ENCODE measurements around the gene MYH3. TPM values are rescaled to one million over a fixed set of nuclear protein-coding genes. Genes with fewer than 3 reads are reported as not detected.

MYH3 gene
- total RNA-seq, 2 experiments from 2014 or later, result 1.8 to 4.1 TPM

- Mint-ChIP-seq H3K9me3 (no peaks in the 10 kb centered on the region), H3K27ac (no peak overlapping the region), H3K4me3 (no peak overlapping the region), H3K36me3 (ENCODE audit: low read depth) (peaks cover 2% of the 10 kb centered on the region), H3K27me3 (no peaks in the 10 kb centered on the region), H3K4me1 (ENCODE audit: low read depth) (peaks cover 12% of the 10 kb centered on the region)
- DNase-seq, result no peak
- TF ChIP-seq CTCF (IDR thresholded peaks at IDR 0.05), result no peak
- intact Hi-C loops (cut with micrococcal nuclease), result no loop called here
- POLR2A ChIA-PET, result no interaction called here
- CTCF ChIA-PET, result interaction anchor here (1.0 to 2.0 kb wide), 2 partner anchors 11 to 41 kb away, joined by 3 to 7 read pairs; no protein-coding TSS in a partner anchor
- ATAC-seq, result no peak
These were observed 770 bp upstream of the MYH3 start for GRCh38 chr17:10657879-10658278.

GRCh38 chr17:10653987-10654386 is 3.1 kb downstream of the MYH3 start:
- intact Hi-C loops (cut with micrococcal nuclease), result no loop called here
- ATAC-seq, result no peak
- CTCF ChIA-PET, result interaction anchor here (1.1 to 1.8 kb wide), 2 partner anchors 23 to 83 kb away, joined by 3 to 5 read pairs; no protein-coding TSS in a partner anchor
- Mint-ChIP-seq H3K27me3 (no peaks in the 10 kb centered on the region), H3K9me3 (no peaks in the 10 kb centered on the region), H3K4me3 (no peak overlapping the region), H3K27ac (peak overlapping the region; percentile 26), H3K4me1 (ENCODE audit: low read depth) (peaks cover 16% of the 10 kb centered on the region), H3K36me3 (ENCODE audit: low read depth) (peaks cover 2% of the 10 kb centered on the region)
- TF ChIP-seq CTCF (IDR thresholded peaks at IDR 0.05), result no peak
- no peak for DNase-seq
- POLR2A ChIA-PET, result no interaction called here

GRCh38 chr17:10652984-10653659 is 4.0 kb downstream of the MYH3 start:
- peak; percentile 62 for DNase-seq
- H3K4me1 Mint-ChIP-seq (ENCODE audit: low read depth), result peaks cover 16% of the 10 kb centered on the region
- peaks cover 2% of the 10 kb centered on the region for H3K36me3 Mint-ChIP-seq (ENCODE audit: low read depth)
- peak; percentile 86 for ATAC-seq
- intact Hi-C loops (cut with micrococcal nuclease), result no loop called here
- H3K4me3 Mint-ChIP-seq, result no peak overlapping the region
- CTCF ChIA-PET, result interaction anchor here (1.1 to 1.8 kb wide), 2 partner anchors 23 to 84 kb away, joined by 3 to 5 read pairs; no protein-coding TSS in a partner anchor
- no peaks in the 10 kb centered on the region for H3K27me3 Mint-ChIP-seq
- peak overlapping the region; percentile 71 for H3K27ac Mint-ChIP-seq
- POLR2A ChIA-PET, result interaction anchor here (0.6 kb wide), 1 partner anchor 46 kb away, joined by 3 read pairs; no protein-coding TSS in a partner anchor
- no peak for TF ChIP-seq CTCF (IDR thresholded peaks at IDR 0.05)
- no peaks in the 10 kb centered on the region for H3K9me3 Mint-ChIP-seq

GRCh38 chr17:10651927-10652326 is 5.2 kb downstream of the MYH3 start:
- CTCF ChIA-PET, result no interaction called here
- H3K9me3 Mint-ChIP-seq, result no peaks in the 10 kb centered on the region
- POLR2A ChIA-PET, result no interaction called here
- intact Hi-C loops (cut with micrococcal nuclease), result no loop called here
- no peak for TF ChIP-seq CTCF (IDR thresholded peaks at IDR 0.05)
- no peak for ATAC-seq
- H3K27me3 Mint-ChIP-seq, result no peaks in the 10 kb centered on the region
- H3K27ac Mint-ChIP-seq, result no peak overlapping the region
- no peak overlapping the region for H3K4me3 Mint-ChIP-seq
- H3K36me3 Mint-ChIP-seq (ENCODE audit: low read depth), result peaks cover 5% of the 10 kb centered on the region
- no peak for DNase-seq
- peaks cover 16% of the 10 kb centered on the region for H3K4me1 Mint-ChIP-seq (ENCODE audit: low read depth)

- ChIA-PET CTCF (interaction anchor here (1.0 to 1.6 kb wide), 2 partner anchors 35 to 195 kb away, joined by 4 read pairs; no protein-coding TSS in a partner anchor), POLR2A (no interaction called here)
- no peaks in the 10 kb centered on the region for H3K27me3 Mint-ChIP-seq
- no peaks in the 10 kb centered on the region for H3K9me3 Mint-ChIP-seq
- ATAC-seq (no peak), DNase-seq (no peak)
- no peak overlapping the region for H3K4me3 Mint-ChIP-seq
- peaks cover 5% of the 10 kb centered on the region for H3K36me3 Mint-ChIP-seq (ENCODE audit: low read depth)
- H3K27ac Mint-ChIP-seq, result no peak overlapping the region
- H3K4me1 Mint-ChIP-seq (ENCODE audit: low read depth), result peaks cover 16% of the 10 kb centered on the region
- intact Hi-C loops (cut with micrococcal nuclease), result no loop called here
- no peak for TF ChIP-seq CTCF (IDR thresholded peaks at IDR 0.05)
These were observed 7.5 kb downstream of the MYH3 start for GRCh38 chr17:10649602-10650001.
